Neural progenitor cell (in vitro differentiated cells): ENCODE data around the gene RNF2.

Source experiments
- EZH2 ChIP-seq: fragments of 200-600 bp; sonication (generic); IDR thresholded peaks from 2 replicates; pipeline ENCODE4 v1.6.1; 2017; ENCODE audit warnings: antibody characterized with exemption, mild to moderate bottlenecking, moderate library complexity
- EZH2phosphoT487 ChIP-seq: fragments of 200-600 bp; sonication (generic); IDR thresholded peaks from 2 replicates; pipeline ENCODE4 v1.6.1; 2017; ENCODE audit warnings: antibody characterized with exemption
- TF ChIP-seq, protein P1 (sequence below): fragments of 200-600 bp; sonication (generic); IDR thresholded peaks from 2 replicates; pipeline ENCODE4 v1.5.1; 2017; ENCODE audit warnings: antibody characterized with exemption, mild to moderate bottlenecking

DNA sequence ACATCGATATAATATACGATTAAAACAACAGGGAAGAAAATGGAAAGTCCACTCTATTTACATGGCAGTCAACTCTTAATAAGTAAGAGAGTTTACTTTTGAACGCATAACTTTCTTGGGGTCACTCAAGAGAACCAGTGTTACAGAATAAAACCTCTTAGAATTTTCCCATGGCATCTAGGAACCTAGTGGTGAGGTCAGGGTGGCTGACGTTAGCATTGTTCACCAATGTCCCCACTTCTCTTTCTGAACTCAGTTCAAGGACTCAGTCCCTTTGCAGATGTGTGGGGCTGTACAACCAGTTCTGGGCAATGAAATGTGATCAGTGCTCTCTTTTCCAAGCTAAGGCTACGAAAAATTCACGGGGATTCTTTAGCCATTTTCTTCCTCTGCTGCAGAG is 2.6 kb upstream of the RNF2 start:
- TF ChIP-seq, protein P1, sequence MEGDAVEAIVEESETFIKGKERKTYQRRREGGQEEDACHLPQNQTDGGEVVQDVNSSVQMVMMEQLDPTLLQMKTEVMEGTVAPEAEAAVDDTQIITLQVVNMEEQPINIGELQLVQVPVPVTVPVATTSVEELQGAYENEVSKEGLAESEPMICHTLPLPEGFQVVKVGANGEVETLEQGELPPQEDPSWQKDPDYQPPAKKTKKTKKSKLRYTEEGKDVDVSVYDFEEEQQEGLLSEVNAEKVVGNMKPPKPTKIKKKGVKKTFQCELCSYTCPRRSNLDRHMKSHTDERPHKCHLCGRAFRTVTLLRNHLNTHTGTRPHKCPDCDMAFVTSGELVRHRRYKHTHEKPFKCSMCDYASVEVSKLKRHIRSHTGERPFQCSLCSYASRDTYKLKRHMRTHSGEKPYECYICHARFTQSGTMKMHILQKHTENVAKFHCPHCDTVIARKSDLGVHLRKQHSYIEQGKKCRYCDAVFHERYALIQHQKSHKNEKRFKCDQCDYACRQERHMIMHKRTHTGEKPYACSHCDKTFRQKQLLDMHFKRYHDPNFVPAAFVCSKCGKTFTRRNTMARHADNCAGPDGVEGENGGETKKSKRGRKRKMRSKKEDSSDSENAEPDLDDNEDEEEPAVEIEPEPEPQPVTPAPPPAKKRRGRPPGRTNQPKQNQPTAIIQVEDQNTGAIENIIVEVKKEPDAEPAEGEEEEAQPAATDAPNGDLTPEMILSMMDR = no peak
- TF ChIP-seq EZH2 (no peak), EZH2phosphoT487 (no peak)
